Measurements from ENCODE around the gene CCDC78. TPM values are rescaled to one million over a fixed set of nuclear protein-coding genes. Genes with fewer than 3 reads are reported as not detected.

Gene CCDC78
- total RNA-seq, 6 experiments from 2014 or later, result 0.31 TPM; not detected in 5

DNA sequence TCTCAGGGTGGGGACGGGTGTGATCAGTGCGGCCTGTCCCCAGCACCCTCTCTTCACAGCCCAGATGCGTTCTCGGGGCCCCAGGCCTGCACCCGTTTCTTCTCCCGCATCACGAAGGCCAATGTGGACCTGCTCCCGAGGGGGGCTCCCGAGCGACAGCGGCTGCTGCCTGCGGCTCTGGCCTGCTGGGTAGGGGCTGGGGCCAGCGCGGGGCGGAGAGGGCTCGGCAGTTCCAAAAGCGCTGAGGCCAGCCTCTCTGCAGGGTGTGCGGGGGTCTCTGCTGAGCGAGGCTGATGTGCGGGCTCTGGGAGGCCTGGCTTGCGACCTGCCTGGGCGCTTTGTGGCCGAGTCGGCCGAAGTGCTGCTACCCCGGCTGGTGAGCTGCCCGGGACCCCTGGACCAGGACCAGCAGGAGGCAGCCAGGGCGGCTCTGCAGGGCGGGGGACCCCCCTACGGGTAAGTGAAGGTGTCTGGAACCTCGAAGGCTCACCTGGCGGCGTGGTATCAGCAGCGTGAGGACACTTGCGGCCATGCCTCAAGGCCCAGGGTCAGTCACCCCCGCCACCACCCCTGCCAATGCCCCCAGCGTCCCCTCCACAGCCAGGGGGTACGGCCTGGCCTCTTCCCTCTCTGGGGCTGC lies 38.7 kb upstream of the CCDC78 start:
- peak in 1 of 3 donors; percentile 50 for DNase-seq
- ATAC-seq, result no peak
- Histone ChIP-seq H3K4me3 (no peak overlapping the region), H3K36me3 (no peaks in the 10 kb centered on the region), H3K27me3 (no peaks in the 10 kb centered on the region), H3K27ac (no peak overlapping the region), H3K4me1 (no peaks in the 10 kb centered on the region), H3K9me3 (no peaks in the 10 kb centered on the region)
- intact Hi-C loops (cut with DNase I), result no loop called here
- TF ChIP-seq POLR2A (IDR thresholded peaks at IDR 0.05), result no peak
- TF ChIP-seq, protein P1, sequence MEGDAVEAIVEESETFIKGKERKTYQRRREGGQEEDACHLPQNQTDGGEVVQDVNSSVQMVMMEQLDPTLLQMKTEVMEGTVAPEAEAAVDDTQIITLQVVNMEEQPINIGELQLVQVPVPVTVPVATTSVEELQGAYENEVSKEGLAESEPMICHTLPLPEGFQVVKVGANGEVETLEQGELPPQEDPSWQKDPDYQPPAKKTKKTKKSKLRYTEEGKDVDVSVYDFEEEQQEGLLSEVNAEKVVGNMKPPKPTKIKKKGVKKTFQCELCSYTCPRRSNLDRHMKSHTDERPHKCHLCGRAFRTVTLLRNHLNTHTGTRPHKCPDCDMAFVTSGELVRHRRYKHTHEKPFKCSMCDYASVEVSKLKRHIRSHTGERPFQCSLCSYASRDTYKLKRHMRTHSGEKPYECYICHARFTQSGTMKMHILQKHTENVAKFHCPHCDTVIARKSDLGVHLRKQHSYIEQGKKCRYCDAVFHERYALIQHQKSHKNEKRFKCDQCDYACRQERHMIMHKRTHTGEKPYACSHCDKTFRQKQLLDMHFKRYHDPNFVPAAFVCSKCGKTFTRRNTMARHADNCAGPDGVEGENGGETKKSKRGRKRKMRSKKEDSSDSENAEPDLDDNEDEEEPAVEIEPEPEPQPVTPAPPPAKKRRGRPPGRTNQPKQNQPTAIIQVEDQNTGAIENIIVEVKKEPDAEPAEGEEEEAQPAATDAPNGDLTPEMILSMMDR (IDR thresholded peaks at IDR 0.05), result no peak
- WGBS (ENCODE audit: insufficient coverage, low coverage, low lambda C conversion rate, missing lambda C conversion rate), result 91% methylated on average over 12 of the region's 38 CpGs

DNA sequence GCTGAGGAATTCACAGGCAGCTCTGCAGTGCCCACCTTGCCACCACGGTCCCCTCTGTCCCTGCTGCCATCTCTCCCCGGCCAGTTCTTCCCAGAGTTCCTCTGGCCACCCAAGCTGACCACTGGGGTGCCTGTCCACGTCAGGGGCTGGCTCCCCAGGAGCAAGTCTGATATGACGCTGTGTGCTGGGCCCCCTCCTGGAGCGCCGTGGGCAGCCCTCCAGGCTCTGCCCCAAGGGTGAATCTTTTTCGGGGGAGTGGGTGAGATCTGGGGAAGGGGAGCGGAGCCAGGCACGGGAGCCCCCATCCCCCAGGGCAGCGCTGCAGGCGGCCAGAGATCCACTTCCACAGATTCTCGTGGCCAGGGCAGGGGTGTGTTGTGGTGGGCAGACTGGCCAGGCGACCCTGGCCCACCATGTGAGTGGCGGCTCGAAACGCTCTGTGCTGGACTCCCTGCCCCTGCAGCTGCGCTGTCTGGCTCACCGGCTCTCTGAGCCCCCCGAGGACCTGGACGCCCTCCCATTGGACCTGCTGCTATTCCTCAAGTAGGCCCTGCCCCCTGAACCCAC lies 38.0 kb upstream of the CCDC78 start:
- H3K36me3 ChIP-seq, result no peaks in the 10 kb centered on the region
- H3K4me3 ChIP-seq, result no peak overlapping the region
- no peaks in the 10 kb centered on the region for H3K4me1 ChIP-seq
- TF ChIP-seq, protein P1 (IDR thresholded peaks at IDR 0.05), result no peak
- TF ChIP-seq POLR2A (IDR thresholded peaks at IDR 0.05), result no peak
- no peaks in the 10 kb centered on the region for H3K9me3 ChIP-seq
- intact Hi-C loops (cut with DNase I), result no loop called here
- H3K27me3 ChIP-seq, result no peaks in the 10 kb centered on the region
- no CpG with 5 or more reads among the region's 20 CpGs for WGBS (ENCODE audit: insufficient coverage, low coverage, low lambda C conversion rate, missing lambda C conversion rate)
- DNase-seq, result no peak
- ATAC-seq, result no peak
- no peak overlapping the region for H3K27ac ChIP-seq

DNA sequence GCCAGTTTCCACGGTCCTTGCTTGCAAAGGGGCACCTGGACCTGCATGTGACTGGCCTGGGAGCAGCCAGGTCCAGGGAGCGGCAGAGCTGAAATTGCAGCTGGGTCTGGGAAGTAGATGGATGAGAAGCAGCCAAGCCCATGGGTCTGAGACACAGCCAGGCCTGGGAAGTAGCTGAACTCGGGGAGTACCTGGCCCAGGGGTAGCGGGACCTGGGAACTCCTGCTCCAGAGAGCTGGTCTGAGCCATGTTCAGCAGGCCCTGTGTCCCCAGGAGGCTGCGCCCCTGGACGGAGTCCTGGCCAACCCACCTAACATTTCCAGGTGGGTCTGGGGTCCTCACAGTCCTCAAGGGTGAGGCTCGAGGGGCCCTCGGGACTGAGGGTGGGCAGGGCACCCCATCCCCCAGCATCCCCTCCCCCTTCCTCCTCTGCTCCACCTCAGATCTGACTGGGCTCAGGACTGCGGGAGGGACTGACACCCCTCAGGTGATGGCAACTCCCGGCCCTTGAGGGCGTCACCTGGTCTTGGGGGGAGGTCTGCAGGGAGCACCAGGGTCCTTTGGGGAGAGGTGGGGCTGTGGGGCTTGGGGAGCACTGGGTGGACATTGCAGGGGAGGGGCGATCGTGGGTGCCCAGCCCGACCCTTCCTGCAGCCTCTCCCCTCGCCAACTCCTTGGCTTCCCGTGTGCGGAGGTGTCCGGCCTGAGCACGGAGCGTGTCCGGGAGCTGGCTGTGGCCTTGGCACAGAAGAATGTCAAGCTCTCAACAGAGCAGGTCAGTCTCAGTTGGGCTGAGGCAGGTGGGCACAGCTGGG lies 37.3 kb upstream of the CCDC78 start:
- ATAC-seq (no peak), DNase-seq (no peak)
- no peaks in the 10 kb centered on the region for H3K36me3 ChIP-seq
- no peak overlapping the region for H3K27ac ChIP-seq
- no peaks in the 10 kb centered on the region for H3K27me3 ChIP-seq
- intact Hi-C loops (cut with DNase I), result no loop called here
- 82% methylated on average over 3 of the region's 21 CpGs for WGBS (ENCODE audit: insufficient coverage, low coverage, low lambda C conversion rate, missing lambda C conversion rate)
- no peaks in the 10 kb centered on the region for H3K4me1 ChIP-seq
- no peak overlapping the region for H3K4me3 ChIP-seq
- TF ChIP-seq POLR2A (IDR thresholded peaks at IDR 0.05), result no peak
- TF ChIP-seq, protein P1 (IDR thresholded peaks at IDR 0.05), result no peak
- H3K9me3 ChIP-seq, result no peaks in the 10 kb centered on the region

DNA sequence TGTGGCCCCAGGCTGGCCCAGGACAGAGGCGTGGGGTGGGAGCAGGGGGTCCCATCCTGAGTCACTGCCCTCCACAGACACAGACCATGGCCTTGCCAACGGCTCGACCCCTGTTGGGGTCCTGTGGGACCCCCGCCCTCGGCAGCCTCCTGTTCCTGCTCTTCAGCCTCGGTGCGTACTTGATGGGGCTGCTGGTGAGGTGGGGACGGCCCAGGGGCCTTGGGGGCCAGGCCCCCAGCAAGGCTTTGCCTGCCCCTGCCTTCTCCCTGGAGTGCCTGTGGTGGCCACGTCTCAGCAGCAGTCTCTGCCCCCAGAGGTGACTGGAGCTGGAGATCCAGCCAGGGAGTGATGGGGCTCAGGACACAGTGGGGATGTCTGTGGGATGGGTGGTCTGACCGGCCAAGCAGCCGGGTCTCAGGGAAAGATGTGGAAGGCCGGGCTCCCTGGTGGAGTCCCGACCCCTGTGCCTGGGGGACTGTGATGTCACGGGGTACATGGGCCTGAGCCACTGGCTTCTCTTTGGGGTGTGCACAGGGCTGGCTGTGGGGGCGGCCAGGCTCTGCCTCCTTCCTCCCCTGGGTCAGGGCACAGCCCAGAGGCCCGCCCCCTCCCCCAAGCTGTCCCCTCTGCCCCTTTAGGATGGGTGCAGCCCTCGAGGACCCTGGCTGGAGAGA lies 36.5 kb upstream of the CCDC78 start:
- Histone ChIP-seq H3K27ac (no peak overlapping the region), H3K9me3 (no peaks in the 10 kb centered on the region), H3K27me3 (no peaks in the 10 kb centered on the region), H3K36me3 (no peaks in the 10 kb centered on the region), H3K4me1 (no peaks in the 10 kb centered on the region), H3K4me3 (no peak overlapping the region)
- intact Hi-C loops (cut with DNase I), result no loop called here
- no peak for DNase-seq
- TF ChIP-seq, protein P1 (IDR thresholded peaks at IDR 0.05), result no peak
- no peak for TF ChIP-seq POLR2A (IDR thresholded peaks at IDR 0.05)
- ATAC-seq, result no peak
- 60% methylated on average over 4 of the region's 17 CpGs for WGBS (ENCODE audit: insufficient coverage, low coverage, low lambda C conversion rate, missing lambda C conversion rate)
